HG03439 (cell line): ENCODE measurements around the gene PTGES2.

Experiments
- ATAC-seq: cut with Tn5 transposase; IDR thresholded peaks from one replicate; pipeline ENCODE4 v1.9.1; 2021; ENCODE audit warnings: mild to moderate bottlenecking, moderate library complexity; ENCODE audit not compliant: unreplicated experiment

PTGES2 gene

GRCh38 chr9:128106181-128106939 lies 21.2 kb downstream of the PTGES2 start:
- no peak for ATAC-seq

GRCh38 chr9:128105538-128106175 lies 21.9 kb downstream of the PTGES2 start:
- ATAC-seq = no peak

- ATAC-seq = no peak
Observed at GRCh38 chr9:128104171-128104618, 23.3 kb downstream of the PTGES2 start.

GRCh38 chr9:128103589-128103962 lies 24.0 kb downstream of the PTGES2 start:
- ATAC-seq = no peak

DNA sequence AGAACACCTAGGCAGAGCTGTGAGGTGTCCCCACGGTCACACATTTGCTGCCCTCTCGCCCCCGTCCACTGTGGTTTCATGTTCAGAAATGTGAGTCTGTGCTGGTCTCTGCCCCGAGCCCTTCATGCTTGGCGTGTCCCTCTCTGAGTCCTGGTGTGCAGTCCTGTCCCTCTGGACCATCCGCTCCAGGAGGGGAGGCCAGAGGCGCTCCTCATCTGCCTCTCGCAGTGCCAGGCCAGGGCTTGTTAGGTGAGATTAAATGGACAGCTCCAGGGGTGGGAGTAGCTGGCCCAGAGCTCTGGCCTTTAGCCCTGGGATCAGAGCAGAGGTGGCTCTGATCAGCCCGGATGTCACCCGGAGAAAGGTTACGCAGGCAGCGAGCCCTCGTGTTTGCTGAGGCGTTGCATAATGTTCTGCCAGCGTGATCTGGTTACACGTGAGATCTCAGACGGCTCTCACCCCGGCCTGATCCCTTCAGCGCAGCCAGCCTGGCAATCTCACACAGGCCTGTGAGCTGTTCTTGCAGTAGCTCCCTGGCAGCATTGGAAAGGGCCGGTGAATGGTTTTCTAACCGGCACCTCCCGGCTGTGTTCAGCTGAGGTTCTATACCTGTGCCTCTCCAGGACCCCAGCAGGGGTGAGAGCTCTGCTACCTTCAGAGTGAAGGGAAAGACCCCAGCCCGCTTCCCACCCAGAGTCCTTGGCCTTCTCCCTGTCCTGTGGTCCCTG lies 24.5 kb downstream of the PTGES2 start:
- ATAC-seq = no peak

- no peak for ATAC-seq
Observed at GRCh38 chr9:128102196-128102595, 25.3 kb downstream of the PTGES2 start.

GRCh38 chr9:128101690-128102089 lies 25.8 kb downstream of the PTGES2 start:
- ATAC-seq = no peak

- no peak for ATAC-seq
Observed at GRCh38 chr9:128101231-128101661, 26.3 kb downstream of the PTGES2 start.

GRCh38 chr9:128100581-128100980 lies 26.9 kb downstream of the PTGES2 start:
- no peak for ATAC-seq

- ATAC-seq = no peak
Observed at GRCh38 chr9:128099932-128100491, 27.5 kb downstream of the PTGES2 start.

DNA sequence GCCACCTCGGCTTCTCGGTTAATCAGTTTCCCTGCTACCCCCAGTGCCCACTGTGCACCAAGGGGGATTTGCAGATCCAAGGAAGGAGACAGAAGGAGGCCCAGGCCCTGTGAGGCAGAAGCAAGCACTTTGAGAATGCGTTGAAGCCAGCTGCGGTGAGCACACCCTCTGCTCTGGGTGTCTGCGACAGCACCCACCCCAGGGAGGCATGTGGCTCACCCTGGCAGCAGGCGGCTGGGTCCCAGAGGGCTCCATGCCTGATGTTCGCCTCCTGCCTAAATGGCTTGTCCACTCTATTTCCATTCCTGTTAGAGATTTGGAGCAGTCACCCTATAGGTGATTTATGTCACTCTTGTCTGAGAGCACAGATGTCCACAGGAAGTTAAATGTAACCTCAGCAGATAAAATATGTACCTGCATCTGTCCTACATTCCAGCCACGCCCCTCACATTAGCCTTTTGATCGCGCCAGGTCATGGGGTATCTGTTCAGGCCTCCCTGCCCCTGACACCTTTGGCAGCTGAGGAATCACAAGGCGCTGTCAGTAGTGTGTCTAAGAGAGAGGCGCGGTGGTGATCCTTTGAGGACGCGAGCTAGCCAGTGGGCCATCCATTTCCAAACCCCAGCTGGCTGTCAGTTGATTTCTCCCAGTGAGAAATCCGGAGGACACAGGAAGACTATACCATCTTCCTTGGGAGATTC lies 28.1 kb downstream of the PTGES2 start:
- no peak for ATAC-seq

- no peak for ATAC-seq
Observed at GRCh38 chr9:128098297-128099230, 29.0 kb downstream of the PTGES2 start.

GRCh38 chr9:128097543-128098296 lies 29.8 kb downstream of the PTGES2 start:
- ATAC-seq = no peak

- no peak for ATAC-seq
Observed at GRCh38 chr9:128096616-128097536, 30.7 kb downstream of the PTGES2 start.

- no peak for ATAC-seq
Observed at GRCh38 chr9:128094950-128095544, 32.5 kb downstream of the PTGES2 start.

DNA sequence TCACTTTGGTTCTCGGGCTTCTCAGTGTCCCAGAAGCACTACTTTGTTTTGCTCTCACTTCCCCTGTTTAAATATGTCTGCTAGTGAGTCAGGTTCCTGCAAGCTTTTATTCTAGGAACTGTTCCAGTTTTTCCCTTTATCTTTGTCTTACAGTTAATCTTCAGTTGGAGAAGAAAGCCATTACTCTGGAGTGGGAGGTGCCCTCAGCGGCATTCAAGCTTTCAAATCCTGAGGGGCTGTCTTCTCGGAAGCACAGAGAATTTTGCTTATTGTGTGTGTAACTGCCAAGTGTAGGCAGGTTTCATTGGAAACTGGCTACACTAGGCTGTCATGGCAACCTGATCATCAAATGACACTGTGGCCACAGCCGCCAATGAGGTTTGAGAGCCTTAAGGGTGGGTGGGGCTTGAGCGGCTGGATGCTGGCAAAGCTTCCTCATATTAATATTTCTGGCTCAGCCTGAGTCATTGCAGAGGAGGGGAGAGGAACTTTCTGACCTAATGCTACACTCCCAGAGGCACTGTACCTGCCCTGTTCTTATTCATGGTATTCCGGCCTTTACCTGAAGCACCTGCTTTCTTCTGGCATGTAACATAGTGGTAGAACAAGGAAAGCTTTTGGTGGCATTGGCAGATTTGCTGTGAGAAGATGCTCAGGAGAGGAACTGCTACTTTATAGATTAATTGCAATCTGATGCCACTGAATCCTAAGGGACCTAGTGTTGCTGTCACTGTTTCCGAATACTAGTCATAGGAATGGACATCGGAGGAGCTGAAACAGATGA lies 33.2 kb downstream of the PTGES2 start:
- ATAC-seq = peak; percentile 87

GRCh38 chr9:128093011-128093410 lies 34.5 kb downstream of the PTGES2 start:
- no peak for ATAC-seq
